ENCODE data around the gene LSP1.

DNA sequence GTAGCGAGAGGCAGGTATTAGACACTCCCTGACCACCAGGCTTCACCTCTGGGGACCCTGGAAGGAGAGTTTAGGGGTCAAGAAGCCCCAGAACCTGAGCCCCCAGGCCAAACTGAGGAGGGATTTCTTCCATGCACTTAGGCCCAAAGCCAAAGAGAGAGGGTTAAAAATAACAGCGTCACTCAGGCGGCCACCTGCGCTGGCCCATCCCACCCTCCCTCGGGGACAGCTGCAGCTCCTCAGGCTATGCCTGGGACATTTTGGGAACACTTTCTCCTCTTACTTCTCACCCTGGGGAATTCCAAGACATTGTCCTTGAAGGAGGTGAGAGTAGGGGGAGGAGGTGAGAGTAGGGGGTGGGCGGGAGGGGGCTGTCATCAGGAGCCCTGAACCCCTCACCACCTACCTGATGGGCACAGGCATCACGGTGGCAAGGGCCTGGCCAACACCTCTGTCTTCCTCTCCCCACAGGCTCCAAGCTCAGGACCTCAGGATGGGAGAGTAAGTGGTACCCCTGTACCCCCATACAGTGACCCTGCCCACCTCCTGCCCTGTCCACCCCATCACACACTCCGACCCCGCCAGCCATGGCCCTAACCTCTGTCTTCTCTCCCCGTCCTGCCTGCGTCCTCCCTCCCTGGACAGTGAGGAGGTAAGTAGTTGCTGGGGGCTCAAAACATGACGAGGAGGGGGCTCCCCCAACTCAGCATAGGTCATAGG lies 13.5 kb upstream of the LSP1 start:
- TF ChIP-seq POLR2A (IDR thresholded peaks at IDR 0.05; ENCODE audit: low read length) (no peak), GATA1 (IDR thresholded peaks at IDR 0.05; ENCODE audit: low read depth, low read length) (no peak)
